Natural killer cell (primary cell): Measurements from ENCODE around the gene ST3GAL4. TPM values are rescaled to one million over a fixed set of nuclear protein-coding genes. Genes with fewer than 3 reads are reported as not detected.
"Not testable (repeated sequence)": the region's sequence is repeated elsewhere in the genome, so short reads cannot be mapped to it uniquely, and the experiment has no call there.

Experiments used
- ATAC-seq, 3 donors: fragments of 150-1000 bp in 2 of 3; fragments of 200-7000 bp in 1 of 3; cut with Tn5 transposase; 1 replicate in 1 of 3; 2 replicates in 2 of 3; pipeline ENCODE4 v1.10.0; 2021; ENCODE audit warnings: mild to moderate bottlenecking in 2 of 3, moderate library complexity in 2 of 3
- DNase-seq, 2 donors: peaks; one replicate each; pipeline versions ENCODE4 v3.0.0 to v3.0.0-alpha.2; 2013 to 2021; ENCODE audit warnings: mixed read lengths in 1 of 2
- H3K27ac ChIP-seq: one replicate; pipeline ENCODE4 v1.5.1; 2013; ENCODE audit warnings: mild to moderate bottlenecking, low read length
- H3K27me3 ChIP-seq: one replicate; pipeline ENCODE4 v1.6.1; 2013; ENCODE audit warnings: low read length; ENCODE audit not compliant: control insufficient read depth, insufficient read depth
- H3K36me3 ChIP-seq: one replicate; pipeline ENCODE4 v1.6.1; 2013; ENCODE audit warnings: low read length; ENCODE audit not compliant: control insufficient read depth, insufficient read depth
- H3K4me1 ChIP-seq: one replicate; pipeline ENCODE4 v1.6.1; 2013; ENCODE audit warnings: low read length; ENCODE audit not compliant: control insufficient read depth, insufficient read depth
- H3K4me3 ChIP-seq: one replicate; pipeline ENCODE4 v1.5.1; 2013; ENCODE audit warnings: low read length
- H3K9me3 ChIP-seq: one replicate; pipeline ENCODE4 v1.6.1; 2013; ENCODE audit warnings: low read length; ENCODE audit not compliant: control insufficient read depth, insufficient read depth
- H3K27ac Mint-ChIP-seq, 2 donors: one replicate each; pipeline ENCODE4 v1.8.0; 2022; ENCODE audit warnings: mild to moderate bottlenecking in 2 of 2, mixed read lengths in 2 of 2, moderate library complexity in 1 of 2
- H3K27me3 Mint-ChIP-seq, 2 donors: one replicate each; pipeline ENCODE4 v1.8.0; 2022; ENCODE audit warnings: low read depth in 2 of 2, mixed read lengths in 2 of 2
- H3K36me3 Mint-ChIP-seq: one replicate; pipeline ENCODE4 v1.8.0; 2022; ENCODE audit warnings: mixed read lengths
- H3K4me1 Mint-ChIP-seq, 2 donors: one replicate each; pipeline ENCODE4 v1.8.0; 2022; ENCODE audit warnings: mixed read lengths in 2 of 2
- H3K4me3 Mint-ChIP-seq: one replicate; pipeline ENCODE4 v1.8.0; 2022; ENCODE audit warnings: mild to moderate bottlenecking, moderate library complexity, mixed read lengths
- H3K9me3 Mint-ChIP-seq, 2 donors: one replicate each; pipeline ENCODE4 v1.8.0; 2022; ENCODE audit warnings: mixed read lengths in 2 of 2
- WGBS: methylation state at CpG from one replicate; pipeline ENCODE4 v1.1.7; 2013; ENCODE audit warnings: missing lambda C conversion rate; ENCODE audit not compliant: insufficient coverage; 5-methylcytosine and 5-hydroxymethylcytosine counted together
- intact Hi-C: fragments of 100-400 bp; cut with micrococcal nuclease; formaldehyde crosslinking; loops from one replicate; pipeline ENCODE4 v1.14.2; 2022
- total RNA-seq, 4 donors: library from RNA; stranded (reverse); fragments of 120-200 nt in 1 of 4; gene quantifications; one replicate each; pipeline versions ENCODE4 v1.2.3 to v1.2.4, GENCODE V29; 2013 to 2022
- TF ChIP-seq, protein P1 (sequence below): fragments of 200-600 bp; IDR thresholded peaks from one replicate; pipeline ENCODE4 v1.8.0; 2022; ENCODE audit warnings: antibody characterized with exemption

The ST3GAL4 gene
- total RNA-seq, 3 donors from 2014 or later (not counting 1 experiment from before 2014, with no cell fraction given), result 43.3 to 57.6 (median 47.3) TPM

DNA sequence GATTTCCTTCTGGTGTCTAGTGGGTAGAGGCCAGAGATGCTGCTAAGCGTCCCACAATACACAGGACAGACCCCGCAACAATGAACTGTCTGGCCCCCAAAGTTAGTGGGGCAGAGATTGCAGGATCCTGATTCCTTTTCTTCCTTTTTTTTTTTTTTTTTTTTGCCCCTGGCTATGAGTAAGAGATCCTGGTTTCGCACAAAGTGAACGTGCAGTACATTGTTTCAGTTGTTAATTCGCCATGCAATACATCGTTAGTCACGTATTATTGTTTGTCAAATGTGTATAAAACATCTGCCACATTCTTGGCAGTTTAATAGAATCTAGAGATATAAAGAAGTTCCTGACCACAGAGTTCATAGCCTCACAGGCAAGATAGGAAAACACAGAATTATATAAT lies 20.2 kb downstream of the ST3GAL4 start:
- Histone ChIP-seq H3K36me3 (no peaks in the 10 kb centered on the region), H3K27ac (no peak overlapping the region), H3K4me1 (no peaks in the 10 kb centered on the region), H3K27me3 (no peaks in the 10 kb centered on the region), H3K9me3 (no peaks in the 10 kb centered on the region), H3K4me3 (no peak overlapping the region)
- Mint-ChIP-seq H3K27ac (peak overlapping the region in 1 of 2 donors; percentile 62), H3K27me3 (no peaks in the 10 kb centered on the region), H3K9me3 (no peaks in the 10 kb centered on the region), H3K4me1 (peaks cover 22 to 40% of the 10 kb centered on the region in 2 donors), H3K36me3 (no peaks in the 10 kb centered on the region), H3K4me3 (no peak overlapping the region)
- ATAC-seq, result no peak
- 91% methylated on average over 7 of the region's 7 CpGs for WGBS
- intact Hi-C loops, result no loop called here
- no peak for DNase-seq
- TF ChIP-seq, protein P1, sequence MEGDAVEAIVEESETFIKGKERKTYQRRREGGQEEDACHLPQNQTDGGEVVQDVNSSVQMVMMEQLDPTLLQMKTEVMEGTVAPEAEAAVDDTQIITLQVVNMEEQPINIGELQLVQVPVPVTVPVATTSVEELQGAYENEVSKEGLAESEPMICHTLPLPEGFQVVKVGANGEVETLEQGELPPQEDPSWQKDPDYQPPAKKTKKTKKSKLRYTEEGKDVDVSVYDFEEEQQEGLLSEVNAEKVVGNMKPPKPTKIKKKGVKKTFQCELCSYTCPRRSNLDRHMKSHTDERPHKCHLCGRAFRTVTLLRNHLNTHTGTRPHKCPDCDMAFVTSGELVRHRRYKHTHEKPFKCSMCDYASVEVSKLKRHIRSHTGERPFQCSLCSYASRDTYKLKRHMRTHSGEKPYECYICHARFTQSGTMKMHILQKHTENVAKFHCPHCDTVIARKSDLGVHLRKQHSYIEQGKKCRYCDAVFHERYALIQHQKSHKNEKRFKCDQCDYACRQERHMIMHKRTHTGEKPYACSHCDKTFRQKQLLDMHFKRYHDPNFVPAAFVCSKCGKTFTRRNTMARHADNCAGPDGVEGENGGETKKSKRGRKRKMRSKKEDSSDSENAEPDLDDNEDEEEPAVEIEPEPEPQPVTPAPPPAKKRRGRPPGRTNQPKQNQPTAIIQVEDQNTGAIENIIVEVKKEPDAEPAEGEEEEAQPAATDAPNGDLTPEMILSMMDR, result no peak

DNA sequence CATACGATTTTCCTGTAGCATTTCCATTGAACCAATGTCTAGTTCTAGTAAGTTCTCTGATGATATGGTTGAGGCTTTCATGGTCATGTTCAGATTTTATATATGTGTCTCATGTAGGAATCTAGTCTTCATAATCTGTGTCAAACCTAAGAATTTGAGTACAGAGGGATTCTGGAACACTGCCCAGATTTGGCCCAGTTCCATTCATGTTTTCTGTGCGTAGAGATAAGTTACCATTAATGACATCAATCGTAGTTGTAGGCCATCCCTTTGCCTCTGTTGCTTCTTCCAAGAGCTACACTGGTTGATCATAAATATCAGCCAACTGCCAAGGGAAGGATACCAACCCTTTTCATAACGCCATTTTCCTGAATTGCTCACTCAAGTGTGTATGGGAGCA lies 23.3 kb downstream of the ST3GAL4 start:
- no peaks in the 10 kb centered on the region for H3K9me3 ChIP-seq
- Mint-ChIP-seq H3K9me3 (no peaks in the 10 kb centered on the region), H3K4me3 (no peak overlapping the region), H3K27ac (no peak overlapping the region), H3K4me1 (peaks cover 10 to 30% of the 10 kb centered on the region in 2 donors), H3K36me3 (no peaks in the 10 kb centered on the region), H3K27me3 (no peaks in the 10 kb centered on the region)
- peaks cover 9% of the 10 kb centered on the region for H3K4me1 ChIP-seq
- no peak overlapping the region for H3K27ac ChIP-seq
- no peaks in the 10 kb centered on the region for H3K27me3 ChIP-seq
- no peaks in the 10 kb centered on the region for H3K36me3 ChIP-seq
- ATAC-seq (no peak), DNase-seq (no peak)
- H3K4me3 ChIP-seq, result no peak overlapping the region
- intact Hi-C loops, result no loop called here
- 95% methylated on average over 4 of the region's 4 CpGs for WGBS
- TF ChIP-seq, protein P1, result no peak

DNA sequence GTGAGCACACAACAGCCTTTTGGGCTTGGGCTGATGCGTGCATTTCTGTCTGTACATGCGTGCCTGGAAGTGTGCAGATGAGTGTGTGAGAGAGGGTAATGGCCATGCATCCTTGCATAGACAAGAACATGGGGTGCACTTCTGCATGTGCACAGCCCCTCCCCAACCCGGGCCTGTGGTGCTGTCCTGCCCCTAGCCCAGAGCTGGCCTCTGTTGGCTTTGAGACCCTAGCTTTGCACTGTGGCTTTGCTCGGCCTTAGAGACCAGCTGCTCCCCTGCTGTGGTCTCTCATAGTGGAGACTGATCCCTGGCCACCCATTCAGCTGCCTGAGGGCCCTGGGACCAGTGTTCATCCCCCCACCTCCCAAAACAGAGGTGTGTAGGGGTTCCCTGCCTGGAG lies 25.4 kb downstream of the ST3GAL4 start:
- TF ChIP-seq, protein P1, result no peak

DNA sequence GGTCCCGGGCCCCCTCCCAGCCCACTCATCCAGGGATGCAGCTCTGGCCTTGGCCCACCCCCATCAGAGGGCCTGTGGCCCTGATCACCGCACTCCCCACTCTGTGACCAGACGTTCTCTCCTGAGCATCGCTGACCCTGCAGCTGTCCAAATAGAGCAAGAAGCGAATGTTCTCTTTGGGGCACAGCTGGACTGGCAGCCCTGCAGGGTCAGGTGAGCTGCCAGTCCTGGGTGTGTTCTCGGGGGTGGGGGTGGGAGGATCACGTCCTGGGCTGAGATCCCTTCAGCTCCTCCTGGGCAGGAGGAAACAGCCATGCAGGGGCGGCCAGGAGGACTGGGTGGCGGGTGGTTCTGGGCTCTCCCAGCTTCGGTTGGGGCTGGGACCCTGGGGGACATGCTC lies 26.5 kb downstream of the ST3GAL4 start:
- H3K36me3 ChIP-seq, H3K4me3 Mint-ChIP-seq, H3K36me3 Mint-ChIP-seq, intact Hi-C loops, DNase-seq, H3K9me3 Mint-ChIP-seq, H3K9me3 ChIP-seq, H3K27me3 ChIP-seq, H3K27me3 Mint-ChIP-seq, ATAC-seq, H3K4me3 ChIP-seq, H3K27ac Mint-ChIP-seq, H3K27ac ChIP-seq: not testable (repeated sequence)
- H3K4me1 ChIP-seq, result peaks cover 22% of the 10 kb centered on the region
- 83% methylated on average over 1 of the region's 10 CpGs for WGBS
- H3K4me1 Mint-ChIP-seq, result peaks cover 28 to 39% of the 10 kb centered on the region in 2 donors

More for the DNA sequence above, 25.4 kb downstream of the ST3GAL4 start:
- Histone ChIP-seq H3K27me3 (no peaks in the 10 kb centered on the region), H3K36me3 (no peaks in the 10 kb centered on the region), H3K9me3 (no peaks in the 10 kb centered on the region), H3K4me3 (no peak overlapping the region), H3K4me1 (peaks cover 12% of the 10 kb centered on the region), H3K27ac (no peak overlapping the region)
- 92% methylated on average over 4 of the region's 4 CpGs for WGBS
- Mint-ChIP-seq H3K4me3 (no peak overlapping the region), H3K27ac (no peak overlapping the region), H3K27me3 (no peaks in the 10 kb centered on the region), H3K4me1 (peaks cover 18 to 28% of the 10 kb centered on the region in 2 donors), H3K9me3 (no peaks in the 10 kb centered on the region), H3K36me3 (no peaks in the 10 kb centered on the region)
- DNase-seq, result no peak
- intact Hi-C loops, result no loop called here
- no peak for ATAC-seq

DNA sequence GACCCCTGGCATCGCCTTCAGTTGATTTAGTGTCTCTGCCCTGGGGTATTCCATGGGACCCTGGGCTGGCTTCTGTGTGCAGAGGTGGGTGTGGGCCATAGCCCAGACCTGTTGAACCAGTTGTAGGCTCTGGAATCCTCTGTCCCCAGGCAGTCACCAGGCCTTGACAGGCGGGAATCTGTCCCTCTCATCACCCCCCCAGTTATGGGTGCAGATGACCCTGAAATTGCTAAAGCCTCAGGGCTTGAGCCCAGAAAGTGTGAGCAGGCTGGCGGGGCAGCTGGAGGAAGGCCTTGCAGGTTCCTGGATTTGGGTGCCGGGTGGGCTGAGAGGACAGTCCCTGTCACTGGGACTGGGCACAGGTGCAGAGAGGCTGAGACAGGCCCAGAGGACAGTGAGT lies 27.2 kb downstream of the ST3GAL4 start:
- 100% methylated on average over 3 of the region's 4 CpGs for WGBS
- H3K36me3 Mint-ChIP-seq, H3K9me3 Mint-ChIP-seq, ATAC-seq, DNase-seq, intact Hi-C loops, H3K4me3 ChIP-seq, H3K9me3 ChIP-seq, H3K27ac ChIP-seq, H3K27me3 ChIP-seq, H3K4me3 Mint-ChIP-seq, H3K27me3 Mint-ChIP-seq, H3K36me3 ChIP-seq: not testable (repeated sequence)
- H3K4me1 ChIP-seq, result peaks cover 23% of the 10 kb centered on the region
- Mint-ChIP-seq H3K4me1 (peaks cover 32 to 42% of the 10 kb centered on the region in 2 donors), H3K27ac (peak overlapping the region in 1 of 2 donors; percentile 64)
